Pancreas (tissue), 10 donors: ENCODE data around the gene MTHFD1L. TPM values are rescaled to one million over a fixed set of nuclear protein-coding genes. Genes with fewer than 3 reads are reported as not detected.

Experiments
- ATAC-seq, 4 donors: fragments of 200-7000 bp; cut with Tn5 transposase; one replicate each; pipeline versions ENCODE4 v1.8.0 to v1.9.1; 2020; ENCODE audit warnings: mild to moderate bottlenecking in 4 of 4, moderate library complexity in 4 of 4
- DNase-seq, 6 donors: peaks; one replicate each; pipeline ENCODE4 v3.0.0-alpha.2; 2020
- FAIRE-seq: peaks from 2 replicates; lab custom pipeline; 2012; peaks lifted over from hg19 to GRCh38; lab: Jason Lieb, UNC
- H3K27ac ChIP-seq, 4 donors: fragments of 200-600 bp; sonication (generic); 1 replicate in 3 of 4; 2 replicates in 1 of 4; pipeline versions ENCODE4 v1.5.0 to v1.8.0; 2020
- H3K27me3 ChIP-seq, 4 donors: fragments of 200-600 bp; one replicate each; pipeline ENCODE4 v1.8.0; 2021
- H3K36me3 ChIP-seq, 3 donors: fragments of 200-600 bp; sonication (generic) in 1 of 3; one replicate each; pipeline versions ENCODE4 v1.5.0 to v1.8.0; 2020 to 2021
- H3K4me1 ChIP-seq, 3 donors: fragments of 200-600 bp; one replicate each; pipeline ENCODE4 v1.8.0; 2021
- H3K4me3 ChIP-seq, 4 donors: fragments of 200-600 bp; sonication (generic) in 2 of 4; one replicate each; pipeline versions ENCODE4 v1.5.0 to v1.8.0; 2020 to 2021
- H3K9me3 ChIP-seq, 4 donors: fragments of 200-600 bp; one replicate each; pipeline ENCODE4 v1.8.0; 2021
- WGBS, 2 donors: extraction: QIAGEN DNeasy Blood & Tissue Kit; methylation state at CpG; one replicate each; pipeline ENCODE4 v1.1.7; 2013; 5-methylcytosine and 5-hydroxymethylcytosine counted together
- intact Hi-C, 3 donors: fragments of 100-400 bp; cut with DNase I; formaldehyde crosslinking; loops; one replicate each; pipeline versions ENCODE4 v1.11.1 to v1.14.2; 2022
- polyA plus RNA-seq, 2 donors: library from polyadenylated mRNA; stranded (reverse); fragments of 200-250 nt; gene quantifications; one replicate each; pipeline ENCODE4 v1.2.3, GENCODE V29; 2013
- total RNA-seq, 6 donors: library from RNA; stranded (reverse); fragmentation: NEBNext Ultra II Directional in 4 of 6; extraction: Animal tissue kit (Norgen Biotek cat#: 25700) in 4 of 6; gene quantifications; one replicate each; pipeline versions ENCODE4 v1.2.1 to v1.2.4, GENCODE V29; 2021 to 2023
- TF ChIP-seq, protein P1 (sequence below), 4 donors: fragments of 200-600 bp; sonication (generic) in 3 of 4; IDR thresholded peaks; one replicate each; pipeline versions ENCODE4 v1.5.0 to v1.8.0; 2021; ENCODE audit warnings: antibody characterized with exemption in 4 of 4
- donor health status: healthy with polysubstance abuse.
- donor health status: DM: no; HTN: no; CAD: no; lungs with moderate emphysema.
- donor health status: DM: no; HTN: no; CAD: no.
- donor health status: control.
- donor health status: control.
- donor health status: Bipolar disorder and iron deficiency.
- donor health status: DM: yes; HTN: yes; CAD: no.
- donor health status: DM: no; HTN: no; CAD: no.
- donor health status: DM: no; HTN: no; CAD: no.
- donor health status: DM: yes; HTN: yes; CAD: no.

The MTHFD1L gene
- total and polyA plus RNA-seq, 8 donors, result 3.2 to 26.5 (median 9.0) TPM

DNA sequence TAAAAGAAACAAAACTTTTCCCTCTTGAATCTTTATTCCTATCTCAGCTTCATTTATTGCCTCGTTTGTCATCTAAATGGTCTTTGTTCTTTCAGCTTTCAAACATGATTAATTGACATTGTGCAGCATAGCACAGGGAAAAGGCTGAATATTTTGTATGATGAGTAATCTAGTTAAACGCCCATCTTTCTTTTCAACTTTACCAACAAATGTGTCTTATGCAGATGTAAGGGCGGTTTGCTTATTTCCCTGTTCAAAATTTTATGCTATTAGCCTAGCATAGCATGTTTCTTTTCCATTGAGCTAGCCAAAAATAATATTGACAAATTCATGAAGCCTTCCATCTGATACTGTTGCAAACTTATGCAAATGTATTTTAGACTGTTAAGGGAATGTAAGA lies 197.8 kb downstream of the MTHFD1L start:
- DNase-seq (no peak), ATAC-seq (peak; percentile 15 to 76 (median 48)), FAIRE-seq (no peak)
- Histone ChIP-seq H3K9me3 (no peaks in the 10 kb centered on the region), H3K27me3 (no peaks in the 10 kb centered on the region), H3K27ac (no peak overlapping the region), H3K4me1 (peaks cover 10 to 16% (median 11%) of the 10 kb centered on the region in 3 donors), H3K4me3 (no peak overlapping the region), H3K36me3 (no peaks in the 10 kb centered on the region)
- WGBS, 2 donors, result 9 to 16% methylated on average over 3 of the region's 3 CpGs
- intact Hi-C loops, result no loop called here
- TF ChIP-seq, protein P1, sequence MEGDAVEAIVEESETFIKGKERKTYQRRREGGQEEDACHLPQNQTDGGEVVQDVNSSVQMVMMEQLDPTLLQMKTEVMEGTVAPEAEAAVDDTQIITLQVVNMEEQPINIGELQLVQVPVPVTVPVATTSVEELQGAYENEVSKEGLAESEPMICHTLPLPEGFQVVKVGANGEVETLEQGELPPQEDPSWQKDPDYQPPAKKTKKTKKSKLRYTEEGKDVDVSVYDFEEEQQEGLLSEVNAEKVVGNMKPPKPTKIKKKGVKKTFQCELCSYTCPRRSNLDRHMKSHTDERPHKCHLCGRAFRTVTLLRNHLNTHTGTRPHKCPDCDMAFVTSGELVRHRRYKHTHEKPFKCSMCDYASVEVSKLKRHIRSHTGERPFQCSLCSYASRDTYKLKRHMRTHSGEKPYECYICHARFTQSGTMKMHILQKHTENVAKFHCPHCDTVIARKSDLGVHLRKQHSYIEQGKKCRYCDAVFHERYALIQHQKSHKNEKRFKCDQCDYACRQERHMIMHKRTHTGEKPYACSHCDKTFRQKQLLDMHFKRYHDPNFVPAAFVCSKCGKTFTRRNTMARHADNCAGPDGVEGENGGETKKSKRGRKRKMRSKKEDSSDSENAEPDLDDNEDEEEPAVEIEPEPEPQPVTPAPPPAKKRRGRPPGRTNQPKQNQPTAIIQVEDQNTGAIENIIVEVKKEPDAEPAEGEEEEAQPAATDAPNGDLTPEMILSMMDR (IDR thresholded peaks at IDR 0.05), result no peak

DNA sequence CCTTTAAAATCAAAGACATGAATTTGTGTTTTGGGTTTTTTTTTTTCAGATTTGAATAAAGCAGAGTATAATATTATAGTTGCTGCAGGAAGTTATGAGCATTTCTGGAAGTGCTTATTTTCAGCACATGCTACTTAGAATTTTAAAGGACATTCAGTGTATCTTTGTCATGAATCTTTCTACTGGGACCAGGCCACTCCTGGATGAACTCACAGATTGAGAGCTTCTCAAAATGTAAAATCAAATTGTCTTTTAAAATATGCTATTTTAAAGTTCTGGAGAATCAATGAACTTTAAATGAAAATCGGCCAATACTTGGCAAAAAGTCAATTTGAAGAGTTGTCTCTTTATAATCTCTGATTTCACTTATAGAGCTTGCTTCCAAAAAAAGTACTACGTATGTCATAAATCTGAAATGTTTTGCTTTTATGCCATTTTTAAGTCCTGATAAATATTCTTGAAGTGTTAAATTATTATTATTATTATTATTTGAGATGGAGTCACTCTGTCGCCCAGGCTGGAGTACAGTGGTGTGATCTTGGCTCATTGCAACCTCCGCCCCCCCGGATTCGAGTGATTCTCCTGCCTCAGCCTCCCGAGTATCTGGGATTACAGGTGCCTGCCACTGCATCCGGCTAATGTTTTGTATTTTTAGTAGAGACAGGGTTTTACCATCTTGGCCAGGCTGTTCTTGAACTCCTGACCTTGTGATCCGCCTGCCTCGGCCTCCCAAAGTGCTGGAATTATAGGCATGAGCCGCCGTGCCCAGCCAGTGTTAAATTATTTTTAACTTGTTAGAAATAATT lies 198.5 kb downstream of the MTHFD1L start:
- TF ChIP-seq, protein P1 (IDR thresholded peaks at IDR 0.05), result no peak
- H3K9me3 ChIP-seq, result no peaks in the 10 kb centered on the region
- no peak overlapping the region for H3K4me3 ChIP-seq
- intact Hi-C loops, result no loop called here
- WGBS, 2 donors, result 84 to 91% methylated on average over 12 of the region's 12 CpGs
- H3K27ac ChIP-seq, result no peak overlapping the region
- FAIRE-seq (no peak), ATAC-seq (no peak), DNase-seq (no peak)
- no peaks in the 10 kb centered on the region for H3K27me3 ChIP-seq
- H3K36me3 ChIP-seq, result no peaks in the 10 kb centered on the region
- H3K4me1 ChIP-seq, result peaks cover 10 to 16% (median 16%) of the 10 kb centered on the region in 3 donors

DNA sequence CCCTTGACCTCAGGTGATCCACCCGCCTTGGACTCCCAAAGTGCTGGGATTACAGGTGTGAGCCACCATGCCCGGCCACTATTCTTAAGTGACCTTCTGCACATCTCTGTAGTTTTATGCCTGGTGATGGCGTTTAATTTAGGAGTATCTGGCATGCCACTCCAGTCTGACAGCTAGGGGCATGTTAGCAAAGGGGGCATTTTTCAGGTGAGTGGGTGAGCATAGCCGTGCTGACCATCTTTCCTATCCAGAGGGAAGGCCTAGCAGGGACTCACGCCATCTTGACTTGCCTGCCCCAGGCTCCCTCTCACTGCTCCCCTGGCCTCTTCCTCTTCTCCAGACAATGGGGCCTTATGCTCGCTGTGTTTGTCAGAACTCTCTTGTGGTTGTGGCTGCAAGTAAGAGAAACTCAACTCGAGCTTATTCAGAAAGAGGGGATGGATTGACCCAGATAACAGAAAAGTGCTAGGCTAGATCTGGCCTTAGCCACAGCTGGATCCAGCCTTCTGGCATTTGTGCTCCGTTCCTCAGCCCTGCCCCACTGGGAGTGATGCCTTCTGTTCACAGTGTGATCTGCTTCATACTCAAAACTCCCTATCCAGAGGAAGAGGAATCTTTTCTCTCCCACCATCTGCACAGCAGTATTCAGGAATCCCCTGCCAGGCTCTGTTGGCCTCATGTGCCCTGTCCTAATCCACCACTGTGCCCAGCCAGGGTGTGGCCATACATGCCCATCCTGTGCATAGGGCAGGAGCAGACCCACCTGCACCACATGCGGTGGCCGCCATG lies 199.7 kb downstream of the MTHFD1L start:
- no peak for FAIRE-seq

DNA sequence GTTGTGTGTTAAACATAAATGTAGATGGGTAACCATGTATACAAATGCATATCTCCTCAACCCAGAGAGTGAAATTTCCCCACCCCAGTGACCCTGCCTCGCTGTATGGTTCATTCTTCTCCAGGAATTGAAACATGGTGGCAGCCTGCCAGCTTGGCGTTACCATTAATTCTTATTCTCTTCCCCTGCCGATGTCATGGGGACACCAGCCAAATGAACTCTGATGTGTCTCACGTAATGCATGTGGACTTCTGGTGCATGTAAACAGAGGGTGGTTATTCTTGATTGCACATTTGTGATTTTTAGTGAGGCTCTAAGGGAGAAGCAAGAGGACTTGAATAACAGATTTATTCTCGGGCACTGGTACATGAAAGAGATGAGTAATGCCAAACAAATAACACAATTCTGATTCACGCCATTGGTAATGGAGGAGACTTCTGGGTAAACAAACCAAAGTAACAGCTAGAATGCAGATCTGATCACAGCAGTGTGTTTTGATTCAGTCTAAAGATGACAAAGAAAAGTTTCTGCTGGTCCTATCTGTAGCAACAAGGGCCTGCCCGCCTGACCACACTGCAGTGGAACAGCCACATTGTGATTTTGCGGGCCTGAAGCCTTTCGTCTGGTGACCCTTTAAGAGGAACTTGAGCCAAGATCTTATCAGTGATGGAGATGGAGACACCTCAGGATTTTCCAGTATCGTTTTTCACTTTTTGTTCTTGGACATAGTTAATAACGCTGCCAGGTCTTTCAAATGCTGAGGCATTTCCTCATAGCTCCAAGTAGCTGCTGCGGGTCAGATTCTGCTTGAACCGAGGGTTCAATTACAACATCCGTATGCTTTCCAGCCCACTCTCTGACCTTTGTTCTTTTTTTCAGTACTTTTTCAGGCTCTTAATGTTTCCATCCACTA lies 202.4 kb downstream of the MTHFD1L start:
- FAIRE-seq, result no peak
- TF ChIP-seq, protein P1 (IDR thresholded peaks at IDR 0.05), result no peak
- intact Hi-C loops, result no loop called here
- H3K27me3 ChIP-seq, result no peaks in the 10 kb centered on the region
- peak in 3 of 4 donors; percentile 56 to 79 (median 62) for ATAC-seq
- peak overlapping the region in 3 of 4 donors; percentile 4 to 43 (median 6) for H3K27ac ChIP-seq
- H3K36me3 ChIP-seq, result no peaks in the 10 kb centered on the region
- peak in 2 of 6 donors; percentile 22 to 47 for DNase-seq
- no peaks in the 10 kb centered on the region for H3K9me3 ChIP-seq
- 55 to 59% methylated on average over 14 of the region's 14 CpGs for WGBS, 2 donors
- no peak overlapping the region for H3K4me3 ChIP-seq
- peaks cover 9 to 16% (median 15%) of the 10 kb centered on the region in 3 donors for H3K4me1 ChIP-seq

More for the DNA sequence above, 199.7 kb downstream of the MTHFD1L start:
- H3K27ac ChIP-seq, result no peak overlapping the region
- H3K4me3 ChIP-seq, result no peak overlapping the region
- 93 to 96% methylated on average over 10 of the region's 10 CpGs for WGBS, 2 donors
- intact Hi-C loops, result no loop called here
- DNase-seq (no peak), ATAC-seq (no peak)
- no peaks in the 10 kb centered on the region for H3K27me3 ChIP-seq
- TF ChIP-seq, protein P1 (IDR thresholded peaks at IDR 0.05), result no peak
- H3K9me3 ChIP-seq, result no peaks in the 10 kb centered on the region
- no peaks in the 10 kb centered on the region for H3K36me3 ChIP-seq
- H3K4me1 ChIP-seq, result peaks cover 10 to 16% (median 16%) of the 10 kb centered on the region in 3 donors
